GM12878 (cell line): ENCODE data around the gene SFMBT1. TPM values are rescaled to one million over a fixed set of nuclear protein-coding genes. Genes with fewer than 3 reads are reported as not detected.

ENCODE experiments used
- ATAC-seq: fragments of 200-7000 bp; cut with Tn5 transposase; 3 replicates; pipeline ENCODE4 v1.9.1; 2020; ENCODE audit warnings: mild to moderate bottlenecking, moderate library complexity
- BruUV-seq: library from RNA; stranded (reverse); fragments of 400-500 nt; replicated peaks from 2 replicates; lab custom pipeline; 2021; lab: Mats Ljungman, UMichigan
- CTCF ChIA-PET: fragments of 300-600 bp; sonication (Branson Sonifier 250); formaldehyde crosslinking; extraction: SDS; loops from one replicate; lab custom pipeline; 2021; ENCODE audit warnings: inconsistent platforms; lab: Yijun Ruan, JAX
- POLR2A ChIA-PET: fragments of 350-600 bp; formaldehyde crosslinking; extraction: SDS; loops from one replicate; lab custom pipeline; 2021; ENCODE audit warnings: inconsistent platforms; lab: Charles Lee
- RAD21 ChIA-PET: fragments of 300-600 bp; sonication (Branson Sonifier 250); formaldehyde crosslinking; loops from one replicate; lab custom pipeline; 2023; ENCODE audit warnings: antibody characterized with exemption; ENCODE audit not compliant: unreplicated experiment; lab: Charles Lee
- SMC1A ChIA-PET: fragments of 300-600 bp; sonication (Branson Sonifier 250); formaldehyde crosslinking; loops from one replicate; lab custom pipeline; 2023; ENCODE audit not compliant: unreplicated experiment, uncharacterized antibody; lab: Charles Lee
- DNase-seq: peaks from one replicate; pipeline ENCODE4 v3.0.0-alpha.2; 2011; ENCODE audit warnings: low read depth, low spot score
- FAIRE-seq: peaks from 3 replicates; lab custom pipeline; 2011; peaks lifted over from hg19 to GRCh38; lab: Jason Lieb, UNC
- H2AFZ ChIP-seq: 2 replicates; pipeline ENCODE4 v1.6.0; 2011; ENCODE audit warnings: low read depth, low read length, control low read depth; ENCODE audit not compliant: control insufficient read depth
- H3K27ac ChIP-seq: 2 replicates; pipeline ENCODE4 v1.5.1; 2011; ENCODE audit warnings: control low read depth; ENCODE audit not compliant: control insufficient read depth, insufficient read depth
- H3K27me3 ChIP-seq, 2 experiments: replicated peaks in 1 of 2; 2 replicates each; pipeline versions ENCODE4 v1.6.0 to v1.6.1; 2011; ENCODE audit warnings: low read length in 1 of 2; ENCODE audit not compliant: control insufficient read depth in 2 of 2, insufficient read depth in 2 of 2
- H3K36me3 ChIP-seq, 2 experiments: 2 replicates each; pipeline ENCODE4 v1.5.1; 2011; ENCODE audit warnings: low read length in 1 of 2; ENCODE audit not compliant: control insufficient read depth in 2 of 2, insufficient read depth in 2 of 2
- H3K4me1 ChIP-seq: 2 replicates; pipeline ENCODE4 v1.6.1; 2011; ENCODE audit warnings: mild to moderate bottlenecking, low read length, moderate library complexity, mixed read lengths; ENCODE audit not compliant: control insufficient read depth, insufficient read depth
- H3K4me2 ChIP-seq: 2 replicates; pipeline ENCODE4 v1.6.0; 2011; ENCODE audit warnings: control low read depth; ENCODE audit not compliant: control insufficient read depth, insufficient read depth
- H3K4me3 ChIP-seq: fragments of 200-600 bp; sonication (generic); 2 replicates; pipeline ENCODE4 v1.5.1; 2016
- H3K79me2 ChIP-seq: 2 replicates; pipeline ENCODE4 v1.6.0; 2011; ENCODE audit warnings: low read length; ENCODE audit not compliant: control insufficient read depth, insufficient read depth
- H3K9ac ChIP-seq: 2 replicates; pipeline ENCODE4 v1.8.0; 2011; ENCODE audit warnings: low read length, control low read depth, mixed read lengths; ENCODE audit not compliant: control insufficient read depth, insufficient read depth
- H3K9me3 ChIP-seq: replicated peaks from 3 replicates; pipeline ENCODE4 v1.5.1; 2011; ENCODE audit warnings: mild to moderate bottlenecking, low read length; ENCODE audit not compliant: control insufficient read depth, insufficient read depth
- H4K20me1 ChIP-seq: 2 replicates; pipeline ENCODE4 v1.6.0; 2011; ENCODE audit not compliant: control insufficient read depth, insufficient read depth
- ATF7 ChIP-seq: fragments of 450-650 bp; IDR thresholded peaks from 2 replicates; pipeline ENCODE4 v1.6.1; 2016; ENCODE audit warnings: low read depth, mild to moderate bottlenecking
- BMI1 ChIP-seq: fragments of 450-650 bp; IDR thresholded peaks from 2 replicates; pipeline ENCODE4 v1.6.1; 2016; ENCODE audit warnings: mild to moderate bottlenecking, moderate library complexity, borderline replicate concordance
- CBX3 ChIP-seq: fragments of 200-600 bp; sonication (generic); IDR thresholded peaks from 2 replicates; pipeline ENCODE4 v1.6.1; 2016; ENCODE audit warnings: low read depth, borderline replicate concordance
- FOXM1 ChIP-seq: IDR thresholded peaks from 2 replicates; pipeline ENCODE4 v1.6.1; 2012; ENCODE audit warnings: low read depth, mild to moderate bottlenecking, inconsistent platforms, low read length, moderate library complexity
- KLF5 ChIP-seq: fragments of 450-650 bp; IDR thresholded peaks from 2 replicates; pipeline ENCODE4 v1.6.1; 2014; ENCODE audit warnings: mild to moderate bottlenecking; ENCODE audit not compliant: partially characterized antibody
- NFYA ChIP-seq: IDR thresholded peaks from 2 replicates; pipeline ENCODE4 v1.6.1; 2011; ENCODE audit warnings: low read depth, mild to moderate bottlenecking, low read length, improper control_type of control experiment, borderline replicate concordance
- PML ChIP-seq: IDR thresholded peaks from 2 replicates; pipeline ENCODE4 v1.6.1; 2012; ENCODE audit warnings: low read length, inconsistent platforms
- RELA ChIP-seq: fragments of 450-650 bp; IDR thresholded peaks from 2 replicates; pipeline ENCODE4 v1.8.0; 2014; ENCODE audit warnings: borderline replicate concordance; ENCODE audit not compliant: partially characterized antibody
- STAT3 ChIP-seq: IDR thresholded peaks from 2 replicates; pipeline ENCODE4 v1.6.1; 2011; ENCODE audit warnings: low read depth, low read length, improper control_type of control experiment
- YY1 ChIP-seq: IDR thresholded peaks from 2 replicates; pipeline ENCODE4 v1.6.1; 2011; ENCODE audit warnings: low read depth, mild to moderate bottlenecking, low read length
- ZZZ3 ChIP-seq: IDR thresholded peaks from 2 replicates; pipeline ENCODE4 v1.6.1; 2011; ENCODE audit warnings: low read depth; ENCODE audit not compliant: control insufficient read depth, insufficient read length
- WGBS: methylation state at CpG from one replicate; pipeline ENCODE4 v1.1.6; 2016; ENCODE audit warnings: low lambda C conversion rate; ENCODE audit not compliant: insufficient replicate concordance, insufficient coverage; ENCODE audit errors: missing lambda C conversion rate; 5-methylcytosine and 5-hydroxymethylcytosine counted together
- in situ Hi-C: fragments of 300-500 bp; cut with MboI; formaldehyde crosslinking; loops from 9 replicates; pipeline ENCODE4 v1.14.3; 2018; ENCODE audit warnings: mixed read lengths
- intact Hi-C: fragments of 100-400 bp; cut with micrococcal nuclease; formaldehyde crosslinking; loops from one replicate; pipeline ENCODE4 v1.14.2; 2022; ENCODE audit not compliant: unreplicated experiment
- polyA plus RNA-seq, 11 experiments: library from polyadenylated mRNA; depleted of rRNA in 4 of 11; unstranded in 6 of 11; stranded (reverse) in 5 of 11; fragments of >200 nt; fragmentation: Nextera tagmentation in 4 of 11; fragmentation: Illumina TruSeq in 1 of 11; extraction: Ambion mirVana in 4 of 11; extraction: Trizol in 1 of 11; gene quantifications; 1 replicate in 1 of 11; 2 replicates in 10 of 11; pipeline versions ENCODE4 v1.2.1 to v1.2.3, GENCODE V29; 2011 to 2016; ENCODE audit warnings: inconsistent platforms in 2 of 11, missing spikeins in 2 of 11, low read depth in 1 of 11
- total RNA-seq, 4 experiments: library from RNA; depleted of rRNA in 3 of 4; stranded (reverse); fragments of >200 nt in 3 of 4; fragmentation: Illumina TruSeq in 1 of 4; extraction: Trizol in 1 of 4; gene quantifications; 2 replicates each; pipeline versions ENCODE4 v1.2.1 to v1.2.3, GENCODE V29; 2013 to 2021
- TF ChIP-seq, protein P1 (sequence below): IDR thresholded peaks from 2 replicates; pipeline ENCODE4 v1.6.1; 2011; ENCODE audit warnings: borderline replicate concordance, low read depth, mild to moderate bottlenecking, moderate library complexity, low read length; ENCODE audit not compliant: insufficient read depth, poor library complexity, severe bottlenecking
- TF ChIP-seq, protein P2 (sequence below): fragments of 450-650 bp; IDR thresholded peaks from 2 replicates; pipeline ENCODE4 v1.6.1; 2018; ENCODE audit warnings: borderline replicate concordance, mild to moderate bottlenecking; ENCODE audit not compliant: partially characterized antibody

SFMBT1 gene
- total and polyA plus RNA-seq, 10 of the 15 experiments (the other 5 are each of a cell fraction or from before 2014, with no cell fraction given): 3.2 to 19.5 (median 11.4) TPM

DNA sequence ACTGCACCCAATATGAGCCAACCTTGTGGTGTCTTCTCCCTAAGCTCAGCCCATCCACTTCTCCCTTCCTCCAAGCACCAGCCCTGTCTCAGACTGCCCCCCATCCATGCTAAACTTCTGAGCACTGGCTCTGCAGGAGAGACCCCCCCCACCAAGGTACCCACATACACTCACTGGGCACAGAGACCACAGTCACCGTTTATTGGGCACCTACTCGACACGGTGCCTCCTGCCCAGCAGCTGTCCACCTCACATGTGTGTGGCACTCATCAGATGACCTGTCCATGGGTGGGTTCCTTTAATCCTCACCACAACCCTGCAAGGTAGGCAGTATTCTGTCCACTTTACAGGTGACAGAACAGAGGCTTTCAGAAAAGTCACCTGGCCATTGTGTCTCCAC, 22.3 kb upstream of the SFMBT1 start:
- no peaks in the 10 kb centered on the region for H3K79me2 ChIP-seq
- in situ Hi-C loops: no loop called here
- CTCF ChIA-PET: interaction anchor here (0.6 to 1.8 kb wide), 3 partner anchors 9 to 133 kb away, joined by 3 to 5 read pairs (median 3); no protein-coding TSS in a partner anchor

DNA sequence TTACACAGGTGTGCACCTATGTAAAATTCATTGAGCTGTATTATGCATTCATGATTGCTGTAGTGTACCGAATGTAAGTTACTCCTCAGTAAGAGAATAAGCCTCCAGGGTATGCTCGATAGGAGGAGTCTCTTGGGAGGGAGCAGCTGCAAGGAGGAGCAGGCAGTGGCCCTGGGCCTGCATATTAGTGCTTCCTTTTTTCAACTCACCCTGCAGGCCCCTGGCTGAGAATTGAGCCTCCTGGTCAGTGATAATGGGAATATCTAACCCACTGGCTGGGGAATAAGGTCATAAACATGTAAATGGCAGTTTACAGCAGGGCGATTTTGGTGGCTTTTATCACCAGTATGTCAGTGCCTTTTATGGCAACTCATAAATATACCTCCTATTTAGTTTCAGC, 21.7 kb upstream of the SFMBT1 start:
- H3K36me3 ChIP-seq: no peaks in the 10 kb centered on the region; a peak in 1 of 4 replicates
- FAIRE-seq (no peak), ATAC-seq (no peak), DNase-seq (no peak)
- H3K9me3 ChIP-seq: no peaks in the 10 kb centered on the region
- no peak overlapping the region for H2AFZ ChIP-seq
- in situ Hi-C loops: no loop called here
- H3K4me3 ChIP-seq: no peak overlapping the region
- H4K20me1 ChIP-seq: no peaks in the 10 kb centered on the region
- no peaks in the 10 kb centered on the region for H3K27me3 ChIP-seq
- no peak overlapping the region for H3K9ac ChIP-seq
- intact Hi-C loops: no loop called here
- peaks cover 3% of the 10 kb centered on the region; the same call in 1 of the 2 replicates for H3K4me1 ChIP-seq
- ChIA-PET CTCF (interaction anchor here (1.2 to 1.8 kb wide), 2 partner anchors 8 to 133 kb away, joined by 3 to 5 read pairs; no protein-coding TSS in a partner anchor), POLR2A (no interaction called here), RAD21 (no interaction called here), SMC1A (no interaction called here)
- H3K79me2 ChIP-seq: no peaks in the 10 kb centered on the region
- BruUV-seq: no TSS peak
- WGBS: 8% methylated on average over 3 of the region's 3 CpGs
- TF ChIP-seq KLF5: no peak
- TF ChIP-seq ATF7: no peak
- no peak for TF ChIP-seq BMI1
- TF ChIP-seq STAT3: no peak
- TF ChIP-seq, protein P1, sequence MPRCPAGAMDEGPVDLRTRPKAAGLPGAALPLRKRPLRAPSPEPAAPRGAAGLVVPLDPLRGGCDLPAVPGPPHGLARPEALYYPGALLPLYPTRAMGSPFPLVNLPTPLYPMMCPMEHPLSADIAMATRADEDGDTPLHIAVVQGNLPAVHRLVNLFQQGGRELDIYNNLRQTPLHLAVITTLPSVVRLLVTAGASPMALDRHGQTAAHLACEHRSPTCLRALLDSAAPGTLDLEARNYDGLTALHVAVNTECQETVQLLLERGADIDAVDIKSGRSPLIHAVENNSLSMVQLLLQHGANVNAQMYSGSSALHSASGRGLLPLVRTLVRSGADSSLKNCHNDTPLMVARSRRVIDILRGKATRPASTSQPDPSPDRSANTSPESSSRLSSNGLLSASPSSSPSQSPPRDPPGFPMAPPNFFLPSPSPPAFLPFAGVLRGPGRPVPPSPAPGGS: no peak
- no peak for TF ChIP-seq NFYA
- TF ChIP-seq FOXM1: no peak
- TF ChIP-seq CBX3: no peak
- TF ChIP-seq ZZZ3: no peak
- H3K27ac ChIP-seq: no peak overlapping the region
- no peak overlapping the region for H3K4me2 ChIP-seq

More for the DNA sequence above, 22.3 kb upstream of the SFMBT1 start:
- Histone ChIP-seq H4K20me1 (no peaks in the 10 kb centered on the region), H2AFZ (no peak overlapping the region), H3K27ac (no peak overlapping the region), H3K36me3 (no peaks in the 10 kb centered on the region; a peak in 1 of 4 replicates), H3K4me1 (peaks cover 3% of the 10 kb centered on the region; the same call in 1 of the 2 replicates), H3K27me3 (no peaks in the 10 kb centered on the region), H3K9ac (no peak overlapping the region), H3K4me2 (no peak overlapping the region), H3K9me3 (no peaks in the 10 kb centered on the region), H3K4me3 (no peak overlapping the region)
- ChIA-PET POLR2A (no interaction called here), RAD21 (no interaction called here), SMC1A (no interaction called here)
- ATAC-seq (no peak), DNase-seq (no peak), FAIRE-seq (no peak)
- intact Hi-C loops: no loop called here
- 87% methylated on average over 3 of the region's 3 CpGs for WGBS
- no TSS peak for BruUV-seq
- TF ChIP-seq YY1 (no peak), PML (no peak), RELA (no peak)
- TF ChIP-seq, protein P2, sequence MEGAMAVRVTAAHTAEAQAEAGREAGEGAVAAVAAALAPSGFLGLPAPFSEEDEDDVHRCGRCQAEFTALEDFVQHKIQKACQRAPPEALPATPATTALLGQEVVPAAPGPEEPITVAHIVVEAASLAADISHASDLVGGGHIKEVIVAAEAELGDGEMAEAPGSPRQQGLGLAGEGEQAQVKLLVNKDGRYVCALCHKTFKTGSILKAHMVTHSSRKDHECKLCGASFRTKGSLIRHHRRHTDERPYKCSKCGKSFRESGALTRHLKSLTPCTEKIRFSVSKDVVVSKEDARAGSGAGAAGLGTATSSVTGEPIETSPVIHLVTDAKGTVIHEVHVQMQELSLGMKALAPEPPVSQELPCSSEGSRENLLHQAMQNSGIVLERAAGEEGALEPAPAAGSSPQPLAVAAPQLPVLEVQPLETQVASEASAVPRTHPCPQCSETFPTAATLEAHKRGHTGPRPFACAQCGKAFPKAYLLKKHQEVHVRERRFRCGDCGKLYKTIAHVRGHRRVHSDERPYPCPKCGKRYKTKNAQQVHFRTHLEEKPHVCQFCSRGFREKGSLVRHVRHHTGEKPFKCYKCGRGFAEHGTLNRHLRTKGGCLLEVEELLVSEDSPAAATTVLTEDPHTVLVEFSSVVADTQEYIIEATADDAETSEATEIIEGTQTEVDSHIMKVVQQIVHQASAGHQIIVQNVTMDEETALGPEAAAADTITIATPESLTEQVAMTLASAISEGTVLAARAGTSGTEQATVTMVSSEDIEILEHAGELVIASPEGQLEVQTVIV: no peak
